IMR-90 (cell line): ENCODE measurements around the gene JAKMIP3. TPM values are rescaled to one million over a fixed set of nuclear protein-coding genes. Genes with fewer than 3 reads are reported as not detected.

Source experiments
- ATAC-seq: fragments of 200-7000 bp; cut with Tn5 transposase; 2 replicates; pipeline ENCODE4 v1.9.1; 2020; ENCODE audit warnings: low read depth, mild to moderate bottlenecking, moderate library complexity
- BruUV-seq: library from RNA; stranded (reverse); fragments of 400-500 nt; replicated peaks from 2 replicates; lab custom pipeline; 2021; lab: Mats Ljungman, UMichigan
- CTCF ChIA-PET: fragments of 300-600 bp; formaldehyde crosslinking; extraction: SDS; loops from one replicate; lab custom pipeline; 2021; ENCODE audit warnings: antibody characterized with exemption; lab: Yijun Ruan, JAX
- POLR2A ChIA-PET: fragments of 300-600 bp; sonication (Branson Sonifier 250); formaldehyde crosslinking; loops from one replicate; lab custom pipeline; 2022; ENCODE audit warnings: antibody characterized with exemption; ENCODE audit not compliant: unreplicated experiment; lab: Charles Lee
- DNase-seq: peaks from one replicate; pipeline ENCODE4 v3.0.0; 2013
- H2AFZ ChIP-seq: replicated peaks from 2 replicates; pipeline ENCODE3; 2013; ENCODE audit warnings: low read length, mild to moderate bottlenecking; ENCODE audit not compliant: poor library complexity
- H2AK5ac ChIP-seq: 2 replicates; pipeline ENCODE4 v1.6.1; 2013; ENCODE audit warnings: low read depth, low read length, inconsistent platforms
- H2AK9ac ChIP-seq: replicated peaks from 2 replicates; pipeline ENCODE3; 2013; ENCODE audit warnings: mild to moderate bottlenecking, low read depth, low read length, moderate library complexity; ENCODE audit not compliant: poor library complexity
- H2BK120ac ChIP-seq: 2 replicates; pipeline ENCODE4 v1.6.1; 2013; ENCODE audit warnings: low read depth, low read length, inconsistent platforms
- H2BK15ac ChIP-seq: 3 replicates; pipeline ENCODE4 v1.6.1; 2013; ENCODE audit warnings: low read depth, low read length, inconsistent platforms
- H2BK20ac ChIP-seq: 2 replicates; pipeline ENCODE4 v1.6.1; 2013; ENCODE audit warnings: low read depth, mild to moderate bottlenecking, inconsistent platforms, low read length, moderate library complexity
- H2BK5ac ChIP-seq: 2 replicates; pipeline ENCODE4 v1.6.1; 2013; ENCODE audit warnings: mild to moderate bottlenecking, low read depth, low read length, inconsistent platforms; ENCODE audit not compliant: poor library complexity, severe bottlenecking
- H3K14ac ChIP-seq: replicated peaks from 2 replicates; pipeline ENCODE4 v1.6.1; 2013; ENCODE audit warnings: low read depth, low read length, inconsistent platforms
- H3K18ac ChIP-seq: 2 replicates; pipeline ENCODE4 v1.6.1; 2013; ENCODE audit warnings: low read depth, low read length, control low read depth
- H3K23ac ChIP-seq: 2 replicates; pipeline ENCODE4 v1.6.1; 2013; ENCODE audit warnings: low read depth, low read length, inconsistent platforms
- H3K27ac ChIP-seq: 2 replicates; pipeline ENCODE4 v1.5.1; 2013; ENCODE audit warnings: mild to moderate bottlenecking, control low read depth, low read length; ENCODE audit not compliant: insufficient read depth
- H3K27me3 ChIP-seq: 2 replicates; pipeline ENCODE4 v1.6.1; 2013; ENCODE audit warnings: low read length; ENCODE audit not compliant: control insufficient read depth, insufficient read depth
- H3K36me3 ChIP-seq: 2 replicates; pipeline ENCODE4 v1.6.1; 2013; ENCODE audit warnings: low read length, mixed read lengths; ENCODE audit not compliant: control insufficient read depth, insufficient read depth
- H3K4ac ChIP-seq: 2 replicates; pipeline ENCODE4 v1.6.1; 2013; ENCODE audit warnings: low read depth, low read length, inconsistent platforms
- H3K4me1 ChIP-seq: 2 replicates; pipeline ENCODE4 v1.6.1; 2013; ENCODE audit warnings: low read length, mixed read lengths; ENCODE audit not compliant: control insufficient read depth, insufficient read depth
- H3K4me2 ChIP-seq: 2 replicates; pipeline ENCODE4 v1.6.1; 2013; ENCODE audit warnings: low read depth, mild to moderate bottlenecking, control low read depth, low read length, moderate library complexity
- H3K4me3 ChIP-seq: 2 replicates; pipeline ENCODE4 v1.5.1; 2013; ENCODE audit warnings: low read depth, mild to moderate bottlenecking, control low read depth, low read length, moderate library complexity; ENCODE audit not compliant: insufficient read depth
- H3K56ac ChIP-seq: 2 replicates; pipeline ENCODE4 v1.6.1; 2013; ENCODE audit warnings: low read length, inconsistent platforms; ENCODE audit not compliant: insufficient read depth; ENCODE audit errors: extremely low read depth
- H3K79me1 ChIP-seq, 2 experiments: 2 replicates each; pipeline ENCODE4 v1.6.1; 2013; ENCODE audit warnings: low read length in 2 of 2, inconsistent platforms in 1 of 2, low read depth in 1 of 2
- H3K9ac ChIP-seq: 2 replicates; pipeline ENCODE4 v1.6.1; 2013; ENCODE audit warnings: low read depth, low read length, control low read depth
- H3K9me1 ChIP-seq: 2 replicates; pipeline ENCODE4 v1.6.1; 2013; ENCODE audit warnings: low read length, inconsistent platforms; ENCODE audit not compliant: insufficient read depth
- H3K9me3 ChIP-seq: 2 replicates; pipeline ENCODE4 v1.6.1; 2013; ENCODE audit warnings: low read length; ENCODE audit not compliant: control insufficient read depth, insufficient read depth
- H4K20me1 ChIP-seq: 2 replicates; pipeline ENCODE4 v1.6.1; 2013; ENCODE audit warnings: low read length, inconsistent platforms; ENCODE audit not compliant: insufficient read depth
- H4K5ac ChIP-seq: 2 replicates; pipeline ENCODE4 v1.6.1; 2013; ENCODE audit warnings: mild to moderate bottlenecking, low read depth, low read length, control low read depth
- H4K8ac ChIP-seq, 2 experiments: 2 replicates each; pipeline ENCODE4 v1.6.1; 2013; ENCODE audit warnings: low read depth in 2 of 2, low read length in 2 of 2, control low read depth in 1 of 2, inconsistent platforms in 1 of 2
- H4K91ac ChIP-seq: 2 replicates; pipeline ENCODE4 v1.6.1; 2013; ENCODE audit warnings: low read depth, low read length, inconsistent platforms; ENCODE audit not compliant: insufficient read depth
- BHLHE40 ChIP-seq: fragments of 150-350 bp; IDR thresholded peaks from 2 replicates; pipeline ENCODE4 v1.6.1; 2016; ENCODE audit warnings: mild to moderate bottlenecking, low read depth, low read length
- CEBPB ChIP-seq: IDR thresholded peaks from 2 replicates; pipeline ENCODE4 v1.6.1; 2012; ENCODE audit warnings: low read depth, low read length, improper control_type of control experiment
- CHD1 ChIP-seq: IDR thresholded peaks from 2 replicates; pipeline ENCODE4 v1.6.1; 2012; ENCODE audit warnings: low read depth, low read length, improper control_type of control experiment
- FOS ChIP-seq: fragments of 150-350 bp; IDR thresholded peaks from 2 replicates; pipeline ENCODE4 v1.6.1; 2016; ENCODE audit warnings: low read depth, low read length
- MAFK ChIP-seq: IDR thresholded peaks from 2 replicates; pipeline ENCODE4 v1.6.1; 2012; ENCODE audit warnings: low read depth, low read length, improper control_type of control experiment
- MAZ ChIP-seq: IDR thresholded peaks from 2 replicates; pipeline ENCODE4 v1.6.1; 2012; ENCODE audit warnings: low read depth, mild to moderate bottlenecking, low read length, improper control_type of control experiment, moderate library complexity, borderline replicate concordance
- MXI1 ChIP-seq: IDR thresholded peaks from 2 replicates; pipeline ENCODE4 v1.6.1; 2012; ENCODE audit warnings: low read depth, mild to moderate bottlenecking, low read length, moderate library complexity, borderline replicate concordance
- NFE2L2 ChIP-seq: fragments of 150-350 bp; IDR thresholded peaks from 2 replicates; pipeline ENCODE4 v1.6.1; 2016; ENCODE audit warnings: low read depth, mild to moderate bottlenecking, low read length
- POLR2A ChIP-seq: IDR thresholded peaks from 2 replicates; pipeline ENCODE4 v1.6.1; 2012; ENCODE audit warnings: mild to moderate bottlenecking, low read depth, low read length
- RAD21 ChIP-seq: IDR thresholded peaks from 2 replicates; pipeline ENCODE4 v1.6.1; 2012; ENCODE audit warnings: low read length, improper control_type of control experiment
- RCOR1 ChIP-seq: IDR thresholded peaks from 2 replicates; pipeline ENCODE4 v1.6.1; 2012; ENCODE audit warnings: mild to moderate bottlenecking, low read length, improper control_type of control experiment; ENCODE audit not compliant: insufficient replicate concordance
- RFX5 ChIP-seq: IDR thresholded peaks from 2 replicates; pipeline ENCODE4 v1.8.0; 2012; ENCODE audit warnings: low read depth, mild to moderate bottlenecking, low read length, moderate library complexity
- SMC3 ChIP-seq: fragments of 150-350 bp; IDR thresholded peaks from 2 replicates; pipeline ENCODE4 v1.6.1; 2016; ENCODE audit warnings: low read depth, mild to moderate bottlenecking, antibody characterized with exemption, low read length, moderate library complexity
- WGBS, 2 experiments: methylation state at CpG; one replicate each; pipeline versions ENCODE4 v1.1.5 to v1.1.7; 2013; ENCODE audit warnings: missing lambda C conversion rate in 2 of 2; ENCODE audit not compliant: insufficient read length in 1 of 2; ENCODE audit errors: extremely low coverage in 2 of 2; 5-methylcytosine and 5-hydroxymethylcytosine counted together
- dilution Hi-C: fragments of 300-500 bp; cut with HindIII; formaldehyde crosslinking; loops from one replicate; pipeline ENCODE4 v1.14.3; 2018; ENCODE audit warnings: low sequenced_read_pairs; ENCODE audit not compliant: unreplicated experiment
- in situ Hi-C: fragments of 300-500 bp; cut with MboI; formaldehyde crosslinking; loops from 3 replicates; pipeline ENCODE4 v1.14.3; 2019; ENCODE audit warnings: low sequenced_read_pairs, inconsistent platforms, mixed read lengths
- intact Hi-C: fragments of 100-400 bp; cut with micrococcal nuclease; formaldehyde crosslinking; loops from 2 replicates; pipeline ENCODE4 v1.10.0; 2022
- polyA plus RNA-seq, 3 experiments: library from polyadenylated mRNA; depleted of rRNA; stranded (reverse); fragments of >200 nt; gene quantifications; 2 replicates each; pipeline ENCODE4 v1.2.3, GENCODE V29; 2012; ENCODE audit warnings: low replicate concordance in 1 of 3
- total RNA-seq: library from RNA; depleted of rRNA; stranded (reverse); fragments of >200 nt; gene quantifications from 2 replicates; pipeline ENCODE4 v1.2.3, GENCODE V29; 2012
- TF ChIP-seq, protein P1 (sequence below): conservative IDR thresholded peaks from 2 replicates; pipeline ENCODE4 v1.5.1; 2012; ENCODE audit warnings: mild to moderate bottlenecking, low read depth, low read length, improper control_type of control experiment
- TF ChIP-seq, protein P2 (sequence below): fragments of 150-350 bp; IDR thresholded peaks from 2 replicates; pipeline ENCODE4 v1.6.1; 2017; ENCODE audit warnings: mild to moderate bottlenecking, antibody characterized with exemption, low read length, low read depth
- TF ChIP-seq, protein P3 (sequence below): fragments of 150-350 bp; IDR thresholded peaks from 2 replicates; pipeline ENCODE4 v1.6.1; 2016; ENCODE audit warnings: low read depth, mild to moderate bottlenecking, low read length, moderate library complexity, borderline replicate concordance

The JAKMIP3 gene
- total and polyA plus RNA-seq, 2 of the 4 experiments (the other 2 are of a cell fraction): under 0.01 to 0.22 TPM

DNA sequence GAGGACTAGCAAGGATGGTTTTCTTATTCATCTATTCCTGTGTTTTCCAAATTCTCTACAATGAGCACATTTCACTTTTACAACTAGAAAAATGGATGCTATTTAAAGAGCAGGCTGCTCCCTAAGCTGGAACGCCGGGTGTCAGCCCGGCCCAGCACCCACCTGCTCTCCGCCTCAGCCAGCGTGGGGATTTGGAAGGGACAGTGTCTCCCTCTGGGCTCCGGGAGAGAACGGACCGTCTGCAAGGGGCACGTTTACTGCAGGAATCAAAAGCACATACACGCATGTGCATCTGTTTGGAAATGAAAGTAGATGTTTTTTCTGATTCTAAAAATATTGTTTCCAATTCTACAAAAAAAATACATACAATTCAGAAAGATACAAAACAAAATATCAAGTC is 2.3 kb upstream of the JAKMIP3 start:
- ChIA-PET CTCF (no interaction called here), POLR2A (no interaction called here)
- Histone ChIP-seq H3K79me1 (no peaks in the 10 kb centered on the region), H3K9ac (no peak overlapping the region), H3K9me1 (peaks cover 5% of the 10 kb centered on the region; the same call in 1 of the 2 replicates), H2BK15ac (no peak overlapping the region), H3K4me3 (no peak overlapping the region), H3K4ac (no peak overlapping the region), H2BK5ac (no peak overlapping the region), H3K56ac (no peak overlapping the region), H2BK20ac (no peak overlapping the region), H3K4me1 (peaks cover 6% of the 10 kb centered on the region; the same call in 1 of the 2 replicates), H4K91ac (no peak overlapping the region), H2AK5ac (no peak overlapping the region), H3K9me3 (no peaks in the 10 kb centered on the region), H3K36me3 (no peaks in the 10 kb centered on the region), H2BK120ac (no peak overlapping the region), H3K27me3 (peaks cover 14% of the 10 kb centered on the region; the same call in 1 of the 2 replicates), H4K20me1 (no peaks in the 10 kb centered on the region), H3K14ac (no peak overlapping the region), H2AK9ac (no peak overlapping the region), H2AFZ (no peak overlapping the region), H3K18ac (no peak overlapping the region), H4K5ac (no peak overlapping the region), H3K23ac (no peak overlapping the region), H3K4me2 (no peak overlapping the region), H3K27ac (no peak overlapping the region), H4K8ac (no peak overlapping the region)
- ATAC-seq (no peak), DNase-seq (no peak)
- dilution Hi-C loops (no loop called here), in situ Hi-C loops (no loop called here), intact Hi-C loops (no loop called here)
- 83% methylated on average over 4 of the region's 10 CpGs; no CpG with 5 or more reads in 1 of the 2 experiments for WGBS, 2 experiments
- no peak for TF ChIP-seq CEBPB
- TF ChIP-seq, protein P1, sequence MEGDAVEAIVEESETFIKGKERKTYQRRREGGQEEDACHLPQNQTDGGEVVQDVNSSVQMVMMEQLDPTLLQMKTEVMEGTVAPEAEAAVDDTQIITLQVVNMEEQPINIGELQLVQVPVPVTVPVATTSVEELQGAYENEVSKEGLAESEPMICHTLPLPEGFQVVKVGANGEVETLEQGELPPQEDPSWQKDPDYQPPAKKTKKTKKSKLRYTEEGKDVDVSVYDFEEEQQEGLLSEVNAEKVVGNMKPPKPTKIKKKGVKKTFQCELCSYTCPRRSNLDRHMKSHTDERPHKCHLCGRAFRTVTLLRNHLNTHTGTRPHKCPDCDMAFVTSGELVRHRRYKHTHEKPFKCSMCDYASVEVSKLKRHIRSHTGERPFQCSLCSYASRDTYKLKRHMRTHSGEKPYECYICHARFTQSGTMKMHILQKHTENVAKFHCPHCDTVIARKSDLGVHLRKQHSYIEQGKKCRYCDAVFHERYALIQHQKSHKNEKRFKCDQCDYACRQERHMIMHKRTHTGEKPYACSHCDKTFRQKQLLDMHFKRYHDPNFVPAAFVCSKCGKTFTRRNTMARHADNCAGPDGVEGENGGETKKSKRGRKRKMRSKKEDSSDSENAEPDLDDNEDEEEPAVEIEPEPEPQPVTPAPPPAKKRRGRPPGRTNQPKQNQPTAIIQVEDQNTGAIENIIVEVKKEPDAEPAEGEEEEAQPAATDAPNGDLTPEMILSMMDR: no peak
- TF ChIP-seq MAZ: no peak
- TF ChIP-seq MXI1: no peak
- TF ChIP-seq RFX5: no peak
- TF ChIP-seq, protein P2, sequence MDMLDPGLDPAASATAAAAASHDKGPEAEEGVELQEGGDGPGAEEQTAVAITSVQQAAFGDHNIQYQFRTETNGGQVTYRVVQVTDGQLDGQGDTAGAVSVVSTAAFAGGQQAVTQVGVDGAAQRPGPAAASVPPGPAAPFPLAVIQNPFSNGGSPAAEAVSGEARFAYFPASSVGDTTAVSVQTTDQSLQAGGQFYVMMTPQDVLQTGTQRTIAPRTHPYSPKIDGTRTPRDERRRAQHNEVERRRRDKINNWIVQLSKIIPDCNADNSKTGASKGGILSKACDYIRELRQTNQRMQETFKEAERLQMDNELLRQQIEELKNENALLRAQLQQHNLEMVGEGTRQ: no peak
- TF ChIP-seq, protein P3, sequence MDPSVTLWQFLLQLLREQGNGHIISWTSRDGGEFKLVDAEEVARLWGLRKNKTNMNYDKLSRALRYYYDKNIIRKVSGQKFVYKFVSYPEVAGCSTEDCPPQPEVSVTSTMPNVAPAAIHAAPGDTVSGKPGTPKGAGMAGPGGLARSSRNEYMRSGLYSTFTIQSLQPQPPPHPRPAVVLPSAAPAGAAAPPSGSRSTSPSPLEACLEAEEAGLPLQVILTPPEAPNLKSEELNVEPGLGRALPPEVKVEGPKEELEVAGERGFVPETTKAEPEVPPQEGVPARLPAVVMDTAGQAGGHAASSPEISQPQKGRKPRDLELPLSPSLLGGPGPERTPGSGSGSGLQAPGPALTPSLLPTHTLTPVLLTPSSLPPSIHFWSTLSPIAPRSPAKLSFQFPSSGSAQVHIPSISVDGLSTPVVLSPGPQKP: no peak
- no peak for TF ChIP-seq NFE2L2
- no peak for TF ChIP-seq MAFK
- TF ChIP-seq BHLHE40: no peak
- no peak for TF ChIP-seq RCOR1
- no peak for TF ChIP-seq POLR2A
- TF ChIP-seq CHD1: no peak
- TF ChIP-seq FOS: no peak
- TF ChIP-seq RAD21: no peak
- no peak for TF ChIP-seq SMC3
- no TSS peak for BruUV-seq
